CMK (cell line): Measurements from ENCODE around the gene DYNLT2B.
"Not testable (repeated sequence)": the region's sequence is repeated elsewhere in the genome, so short reads cannot be mapped to it uniquely, and the experiment has no call there.

Source experiments
- DNase-seq: peaks from one replicate; pipeline ENCODE4 v3.0.0-alpha.2; 2010; ENCODE audit warnings: low read depth

DYNLT2B gene

DNA sequence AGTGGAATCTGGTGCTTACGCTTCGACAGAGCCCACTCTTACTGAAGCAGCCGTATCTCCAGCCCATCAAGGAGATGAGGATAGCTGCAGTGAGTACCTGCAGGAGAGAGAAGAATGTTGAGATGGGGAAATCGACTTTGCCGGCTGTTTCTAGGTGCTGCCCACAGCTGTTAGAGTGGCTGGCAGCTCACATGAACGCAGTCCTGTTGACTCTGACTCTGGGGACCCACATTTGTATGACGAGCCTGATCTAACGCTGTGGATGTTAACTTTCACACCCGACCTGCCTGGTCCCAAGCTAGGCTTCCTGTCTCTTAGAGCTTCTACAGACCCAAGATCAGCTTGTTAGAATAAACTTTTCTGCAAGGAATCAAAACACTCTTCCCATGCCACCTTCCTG, 8.9 kb upstream of the DYNLT2B start:
- no peak for DNase-seq

DNA sequence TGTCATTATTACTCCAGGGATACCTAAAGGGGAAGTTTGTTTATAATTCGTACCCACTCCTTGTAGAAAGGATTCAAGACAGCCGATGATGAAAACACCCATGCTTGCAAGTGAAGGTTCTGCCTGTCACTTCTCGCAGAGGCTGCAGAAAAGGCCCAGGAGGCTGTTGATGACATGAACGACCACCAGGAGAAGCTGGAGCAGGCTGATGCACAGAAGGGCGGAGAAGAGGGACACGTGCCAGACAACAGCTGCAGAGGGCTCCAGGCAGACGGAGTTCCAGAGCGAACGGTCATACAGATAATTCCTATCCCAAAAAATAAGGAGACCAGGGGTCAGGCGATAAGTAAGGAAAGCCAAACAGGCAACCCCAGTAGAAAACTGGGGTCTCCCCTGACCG, 5.7 kb upstream of the DYNLT2B start:
- DNase-seq: no peak

DNA sequence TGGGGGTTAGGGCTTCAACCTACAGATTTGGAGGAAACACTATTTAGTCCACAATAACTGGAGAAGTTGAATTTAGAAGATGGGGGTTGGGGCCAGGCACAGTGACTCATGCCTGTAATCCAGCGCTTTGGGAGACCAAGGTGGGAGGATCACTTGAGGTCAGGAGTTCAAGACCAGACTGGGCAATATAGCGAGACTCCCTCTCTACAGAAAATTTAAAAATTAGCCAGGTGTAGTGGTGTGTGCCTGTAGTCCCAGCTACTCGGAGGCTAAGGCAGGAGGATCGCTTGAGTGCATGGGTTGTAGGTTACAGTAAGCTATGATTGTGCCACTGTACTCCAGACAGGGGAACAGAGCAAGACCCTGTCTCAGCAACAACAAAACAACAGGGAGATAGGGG, 5.0 kb upstream of the DYNLT2B start:
- DNase-seq: no peak

DNA sequence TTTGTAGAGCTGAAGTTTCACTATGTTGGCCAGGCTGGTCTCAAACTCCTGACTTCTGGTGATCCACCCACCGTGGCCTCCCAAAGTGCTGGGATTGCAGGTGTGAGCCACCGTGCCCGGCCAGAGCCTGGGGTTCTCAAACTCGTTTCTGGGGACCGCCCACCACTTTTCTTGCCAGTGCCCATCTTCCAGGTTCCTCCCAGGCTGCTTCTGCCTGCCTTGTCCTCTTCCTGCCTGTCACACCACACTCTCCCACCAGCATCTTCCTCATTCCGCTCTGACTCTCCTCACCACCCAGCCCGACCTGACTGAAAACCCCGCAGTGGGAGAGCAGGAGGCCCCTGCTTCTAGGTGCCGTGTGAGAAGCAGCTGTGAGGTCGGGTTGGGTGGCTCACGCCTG, 3.1 kb upstream of the DYNLT2B start:
- DNase-seq: no peak

DNA sequence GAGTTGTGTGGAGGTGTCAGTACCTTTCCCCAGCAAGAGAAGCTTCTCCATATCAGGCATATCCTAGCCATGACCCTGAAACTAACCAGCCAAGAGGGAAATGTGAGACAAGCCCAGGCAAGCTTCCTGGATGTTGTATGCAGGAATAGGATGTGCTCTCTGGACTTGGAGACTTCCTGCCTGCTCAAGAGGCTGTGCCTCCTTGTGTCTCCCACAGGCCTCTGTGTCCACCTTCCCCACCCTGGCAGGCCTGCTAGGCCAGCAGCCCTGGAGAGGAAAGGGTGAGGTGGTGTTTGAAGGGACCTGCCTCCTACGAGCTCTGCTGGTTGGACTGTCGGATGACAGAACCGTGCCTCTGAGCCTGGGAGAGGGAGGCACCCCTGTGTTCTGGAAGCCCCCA, 2.1 kb upstream of the DYNLT2B start:
- DNase-seq: no peak

DNA sequence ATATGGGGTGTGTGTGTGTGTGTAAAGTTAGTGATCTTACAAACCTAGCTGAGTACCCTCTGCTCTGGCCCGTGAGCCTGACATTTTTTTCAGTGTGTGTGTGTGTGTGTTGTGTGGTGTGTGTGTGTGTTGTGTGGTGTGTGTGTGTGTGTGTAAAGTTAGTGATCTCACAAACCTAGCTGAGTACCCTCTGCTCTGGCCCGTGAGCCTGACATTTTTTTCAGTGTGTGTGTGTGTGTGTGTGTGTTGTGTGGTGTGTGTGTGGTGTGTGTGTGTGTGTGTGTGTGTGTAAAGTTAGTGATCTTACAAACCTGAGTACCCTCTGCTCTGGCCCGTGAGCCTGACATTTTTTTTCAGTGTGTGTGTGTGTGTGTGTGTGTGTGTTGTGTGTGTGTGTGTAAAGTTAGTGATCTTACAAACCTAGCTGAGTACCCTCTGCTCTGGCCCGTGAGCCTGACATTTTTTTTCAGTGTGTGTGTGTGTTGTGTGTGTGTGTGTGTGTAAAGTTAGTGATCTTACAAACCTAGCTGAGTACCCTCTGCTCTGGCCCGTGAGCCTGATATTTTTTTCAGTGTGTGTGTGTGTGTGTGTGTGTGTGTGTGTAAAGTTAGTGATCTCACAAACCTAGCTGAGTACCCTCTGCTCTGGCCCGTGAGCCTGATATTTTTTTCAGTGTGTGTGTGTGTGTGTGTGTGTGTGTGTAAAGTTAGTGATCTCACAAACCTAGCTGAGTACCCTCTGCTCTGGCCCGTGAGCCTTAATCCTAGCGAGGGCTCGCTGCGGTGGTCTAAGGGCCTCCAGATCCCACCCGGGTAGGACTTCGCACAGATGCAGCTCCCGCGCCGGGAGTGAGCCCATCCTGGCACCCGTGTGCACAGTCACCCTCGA, 997 bp downstream of the DYNLT2B start:
- DNase-seq: not testable (repeated sequence)

DNA sequence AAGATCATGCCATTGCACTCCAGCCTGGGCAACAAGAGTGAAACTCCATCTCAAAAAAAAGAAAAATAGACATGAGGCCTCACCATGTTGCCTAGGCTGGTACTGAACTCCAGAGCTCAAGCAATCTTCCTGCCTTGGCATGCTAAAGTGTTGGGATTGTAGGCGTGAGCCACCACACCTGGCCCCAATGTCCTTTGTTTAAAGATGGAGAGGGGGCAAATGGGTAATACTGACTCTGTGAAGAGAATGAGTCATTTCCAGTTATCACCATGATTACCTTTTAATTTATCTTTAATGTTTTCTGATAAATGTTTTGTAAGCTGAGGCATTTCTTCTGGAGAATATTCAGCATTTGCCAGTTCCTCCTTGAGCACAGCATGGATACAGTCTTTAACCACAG, 2.2 kb downstream of the DYNLT2B start:
- DNase-seq: no peak

DNA sequence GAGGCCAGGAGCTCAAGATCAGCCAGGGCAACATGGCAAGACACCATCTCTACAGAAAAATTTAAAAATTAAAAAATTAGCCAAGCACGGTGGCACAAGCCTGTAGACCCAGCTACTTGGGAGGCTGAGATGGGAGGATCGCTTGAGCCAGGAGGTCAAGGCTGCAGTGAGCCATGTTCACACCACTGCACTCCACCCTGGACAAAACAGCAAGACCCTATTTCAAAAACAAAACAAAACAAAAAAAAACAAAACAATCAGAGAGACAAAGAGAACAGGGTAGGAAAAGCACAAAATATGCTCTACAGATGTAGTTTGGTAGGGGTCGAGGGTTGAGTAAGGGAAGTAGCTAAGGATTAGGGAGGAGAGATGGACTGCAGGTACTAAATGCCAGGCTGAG, 3.4 kb downstream of the DYNLT2B start:
- DNase-seq: no peak

DNA sequence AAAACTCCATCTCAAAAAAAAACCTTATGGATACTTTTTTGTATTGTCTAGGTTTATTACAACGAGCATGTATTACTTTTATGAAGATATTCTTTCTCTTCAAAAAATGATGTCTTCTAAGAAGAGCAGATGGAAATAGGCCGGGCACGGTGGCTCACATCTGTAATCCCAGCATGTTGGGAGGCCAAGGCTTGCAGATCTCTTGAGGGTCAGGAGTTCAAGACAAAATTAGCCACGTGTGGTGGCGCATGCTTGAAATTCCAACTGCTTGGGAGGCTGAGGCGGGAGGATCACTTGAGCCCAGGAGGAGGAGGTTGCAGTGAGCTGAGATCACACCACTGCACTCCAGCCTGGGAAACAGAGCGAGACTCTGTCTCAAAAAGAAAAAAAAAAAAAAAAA, 4.0 kb downstream of the DYNLT2B start:
- DNase-seq: not testable (repeated sequence)

DNA sequence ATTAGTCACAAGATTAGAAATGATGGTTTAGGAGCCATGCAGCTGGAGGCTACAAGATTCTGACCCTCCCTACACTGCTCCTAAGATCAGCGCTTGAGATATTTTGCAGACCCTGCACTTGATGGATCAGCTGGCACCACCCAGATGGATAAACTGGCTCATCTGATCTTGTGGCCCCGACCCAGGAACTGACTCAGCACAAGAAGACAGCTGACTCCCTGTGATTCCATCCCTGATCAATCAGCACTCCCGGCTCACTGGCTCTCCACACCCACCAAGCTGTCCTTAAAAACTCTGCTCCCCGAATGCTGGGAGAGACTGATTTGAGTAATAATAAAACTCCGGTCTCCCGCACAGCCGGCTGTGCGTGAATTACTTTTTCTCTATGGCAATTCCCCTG, 15.1 kb downstream of the DYNLT2B start:
- not testable (repeated sequence) for DNase-seq

DNA sequence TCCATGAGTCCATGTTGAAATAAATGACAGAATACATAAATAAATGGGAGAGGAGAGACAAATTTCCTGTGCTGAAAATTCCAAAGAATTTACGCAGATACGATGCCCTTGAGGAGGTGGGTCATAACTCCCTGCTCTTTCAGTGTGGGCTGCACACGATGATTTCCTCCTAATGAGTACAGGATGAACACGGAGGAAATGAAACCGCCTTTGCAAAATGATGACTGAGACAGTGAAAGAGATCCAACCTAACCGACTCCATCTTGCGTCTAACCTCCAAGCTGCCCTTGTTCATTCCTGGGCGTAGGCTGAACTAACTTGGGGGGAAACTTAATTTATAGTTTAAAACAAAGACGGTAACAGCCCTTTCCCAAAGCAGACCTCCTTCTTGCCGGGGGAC, 15.5 kb downstream of the DYNLT2B start:
- DNase-seq: not testable (repeated sequence)

DNA sequence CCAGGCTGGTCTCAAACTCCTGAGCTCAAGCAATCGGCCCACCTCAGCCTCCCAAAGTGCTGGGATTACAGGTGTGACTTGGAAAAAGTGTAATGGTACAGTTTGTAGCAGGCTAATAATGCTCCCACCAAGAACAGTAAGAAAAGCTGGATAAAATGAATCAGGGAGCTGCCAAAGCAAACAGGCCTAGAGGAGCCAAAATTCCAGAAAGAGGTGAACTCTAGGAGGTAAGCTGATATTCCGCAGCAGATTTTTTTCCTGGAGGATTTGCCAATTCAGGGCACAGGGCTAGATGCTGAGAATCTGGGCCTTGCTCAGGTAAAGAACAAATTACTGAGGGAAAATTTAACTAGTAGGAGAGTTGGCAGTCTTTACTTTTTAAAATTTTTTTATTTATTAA, 19.5 kb downstream of the DYNLT2B start:
- DNase-seq: no peak

DNA sequence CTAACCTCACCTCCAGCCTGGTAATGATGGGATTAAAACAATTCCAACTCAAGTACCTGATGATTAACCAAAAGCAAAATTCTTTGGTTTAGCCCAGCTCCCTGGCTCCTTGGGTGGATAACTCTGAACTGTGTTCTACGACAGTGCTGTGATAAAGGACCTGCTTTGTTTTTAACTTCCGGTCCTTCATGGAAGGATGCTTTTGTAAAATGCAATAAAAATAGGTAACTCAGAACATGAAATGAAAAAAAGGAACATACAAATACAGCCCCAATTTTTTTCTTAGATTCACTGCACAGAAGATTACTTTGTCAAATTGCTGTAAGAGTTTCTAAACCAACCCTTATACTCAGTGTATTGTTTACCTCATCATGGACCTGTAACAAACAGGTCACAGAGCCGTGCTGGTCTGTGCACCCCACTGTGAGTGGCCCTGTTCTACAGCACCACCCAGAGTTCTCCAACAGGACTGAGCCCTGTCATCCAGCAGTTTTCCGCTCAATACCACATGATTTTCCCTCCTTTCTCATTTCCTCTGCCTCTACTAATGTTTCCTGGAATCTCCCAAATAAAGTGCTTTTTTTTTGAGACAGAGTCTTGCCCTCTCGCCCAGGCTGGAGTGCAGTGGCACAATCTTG, 25.6 kb downstream of the DYNLT2B start:
- no peak for DNase-seq

DNA sequence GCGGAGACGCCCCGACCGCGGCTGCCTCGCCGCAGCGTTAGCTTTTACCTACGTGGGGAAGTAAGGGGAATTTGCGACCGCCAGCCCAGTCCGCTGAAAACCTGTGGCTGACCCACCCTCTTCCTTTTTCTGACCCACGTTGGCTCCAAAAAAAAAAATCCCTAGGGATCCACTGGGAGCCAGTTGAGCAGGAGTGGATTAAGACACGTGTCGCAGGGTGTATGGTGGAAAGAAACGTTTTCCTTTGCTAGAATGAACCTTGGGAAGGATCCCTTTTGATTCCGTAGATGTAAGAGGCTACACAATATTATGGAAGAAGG, 29.9 kb downstream of the DYNLT2B start:
- no peak for DNase-seq

DNA sequence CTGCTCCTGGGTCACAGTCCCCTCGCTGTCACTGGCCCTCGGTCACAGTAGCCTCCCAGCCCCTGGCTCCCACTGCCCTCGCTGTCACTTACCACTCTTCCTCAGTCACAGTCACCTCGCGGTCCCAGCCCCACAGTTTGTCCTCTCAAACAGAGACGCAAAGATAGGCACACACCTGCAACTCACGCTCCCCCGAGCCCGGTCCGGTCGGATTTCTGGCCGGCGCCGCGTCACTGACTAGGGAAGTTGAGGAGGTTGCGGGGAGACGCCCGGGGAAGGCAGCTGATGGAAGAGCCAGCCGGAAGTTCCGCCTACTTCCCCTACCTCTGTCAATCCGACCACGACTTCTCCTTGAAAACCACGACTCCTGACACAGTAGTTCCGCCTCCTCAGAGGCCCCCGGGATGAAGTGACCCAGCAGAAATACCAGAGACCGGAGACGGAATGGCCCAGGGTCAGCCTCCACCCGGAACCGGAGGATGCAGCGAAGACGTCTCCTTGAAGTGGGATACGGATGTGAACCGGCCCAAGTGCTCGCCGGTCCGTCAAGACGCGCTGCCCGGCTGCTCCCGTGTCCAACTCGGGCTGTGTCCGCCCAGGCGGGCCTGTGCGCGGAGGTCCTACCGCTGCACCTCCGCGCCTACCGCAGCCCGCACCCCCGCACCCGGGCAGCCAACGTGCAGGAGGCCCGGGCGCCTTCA, 30.4 kb downstream of the DYNLT2B start, which contains the start of gene PCYT1A:
Gene PCYT1A, minus strand, starts transcription at position 287 of the 701 bp plus-strand sequence. CDS start 17,195 bp downstream, outside the sequence.
- peak; percentile 80 for DNase-seq

DNA sequence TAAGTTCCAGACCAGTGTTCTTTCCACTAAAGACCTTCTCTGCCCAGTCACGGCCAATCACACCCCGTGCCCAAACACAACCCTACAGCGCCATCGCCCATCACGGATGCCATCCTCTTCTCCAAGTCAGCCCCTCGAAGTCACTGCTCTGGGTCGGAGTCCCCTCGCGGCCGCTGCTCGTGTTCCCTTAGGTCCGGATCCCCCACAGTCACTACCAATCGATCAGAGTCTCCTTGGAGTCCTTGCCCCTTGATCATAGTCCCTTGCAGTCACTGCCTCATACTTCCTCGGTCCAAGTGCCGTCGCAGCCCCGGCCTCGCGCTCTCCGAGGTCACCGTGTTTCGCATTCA, 31.0 kb downstream of the DYNLT2B start:
- DNase-seq: no peak

DNA sequence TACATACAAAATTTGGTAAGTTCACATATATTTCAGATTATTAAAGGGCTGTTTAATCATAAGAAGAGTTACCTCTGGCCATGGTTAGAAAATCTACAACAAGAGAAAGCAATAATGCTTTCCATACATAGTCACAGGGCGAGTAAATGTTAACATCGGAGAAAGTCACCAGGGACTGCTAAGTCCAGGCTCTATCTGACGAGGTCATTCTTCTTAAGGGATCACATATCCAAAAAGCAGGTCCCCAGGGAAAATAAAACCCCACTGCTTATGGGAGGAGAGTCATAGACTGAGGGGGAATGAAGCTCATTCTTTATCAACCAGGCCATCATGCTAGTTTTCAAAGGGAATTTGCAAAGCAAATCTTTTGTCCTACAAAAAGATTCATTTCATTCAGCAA, 33.6 kb downstream of the DYNLT2B start:
- DNase-seq: no peak

DNA sequence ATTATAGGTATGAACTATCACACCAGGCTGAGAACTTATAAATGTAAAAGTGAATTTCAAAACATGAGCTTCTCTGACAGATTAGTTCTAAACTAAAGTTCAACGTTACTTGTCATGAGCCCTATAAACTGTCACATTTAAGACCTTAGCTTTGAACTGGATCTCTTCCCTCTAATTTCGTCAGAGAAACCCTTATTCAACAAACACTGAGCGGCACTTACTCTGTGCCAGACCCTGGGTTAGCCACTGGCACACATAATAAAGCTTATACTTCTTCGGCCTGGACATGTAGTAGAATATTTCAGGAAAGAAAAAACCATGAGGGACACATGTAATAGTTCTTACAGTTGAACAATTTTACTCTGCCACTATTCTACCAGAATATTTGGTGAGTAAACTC, 36.1 kb downstream of the DYNLT2B start:
- DNase-seq: no peak

DNA sequence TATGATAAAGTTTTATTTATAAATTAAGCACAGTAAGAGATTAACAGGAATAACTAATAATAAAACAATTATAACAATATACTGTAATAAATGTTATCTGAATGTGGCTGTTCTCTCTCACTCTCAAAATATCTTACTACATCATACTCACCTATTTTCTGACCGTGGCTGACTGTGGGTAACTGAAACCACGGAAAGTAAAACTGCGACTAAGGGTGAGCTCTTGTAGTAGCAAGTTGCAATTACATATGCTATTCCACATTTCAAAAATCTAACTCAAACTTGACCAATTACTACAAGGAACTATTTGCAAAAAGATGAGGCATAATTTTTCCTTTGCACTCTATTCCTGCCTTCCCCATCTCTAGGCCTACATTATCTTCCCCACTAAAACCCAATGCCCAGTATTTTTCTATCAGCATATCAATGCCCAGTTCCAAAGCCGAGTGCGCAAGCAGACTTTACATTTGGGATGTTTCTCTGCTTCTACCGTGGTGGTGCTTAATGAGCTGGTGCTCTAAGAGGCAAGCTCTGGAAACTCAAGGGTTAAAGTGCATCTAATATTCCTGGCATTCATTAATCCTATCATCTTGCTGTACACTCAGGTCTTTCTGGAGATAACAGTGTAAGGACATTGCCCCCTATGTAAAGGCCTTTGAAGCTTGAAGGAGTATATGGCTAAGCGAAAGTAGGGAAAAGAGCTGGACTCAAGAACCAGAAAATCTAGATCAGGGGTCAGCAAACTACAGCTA, 37.2 kb downstream of the DYNLT2B start:
- DNase-seq: no peak

DNA sequence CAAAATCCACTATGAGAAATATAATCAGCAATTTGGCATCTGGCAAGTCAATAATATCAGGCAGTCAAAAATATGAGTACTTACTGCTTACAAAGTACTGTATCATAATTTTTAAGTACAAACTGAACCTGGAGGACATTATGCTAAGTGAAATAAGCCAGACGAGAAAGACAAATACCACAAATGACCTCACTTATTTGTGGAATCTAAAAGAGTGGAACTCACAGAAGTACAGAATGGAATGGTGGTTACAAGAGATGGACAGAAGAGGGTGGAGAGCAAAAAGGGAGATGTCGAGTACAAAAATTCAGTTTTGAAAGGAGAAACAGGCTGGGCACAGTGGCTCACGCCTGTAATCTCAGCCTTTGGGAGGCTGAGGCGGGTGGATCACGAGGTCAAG, 42.9 kb downstream of the DYNLT2B start:
- no peak for DNase-seq

DNA sequence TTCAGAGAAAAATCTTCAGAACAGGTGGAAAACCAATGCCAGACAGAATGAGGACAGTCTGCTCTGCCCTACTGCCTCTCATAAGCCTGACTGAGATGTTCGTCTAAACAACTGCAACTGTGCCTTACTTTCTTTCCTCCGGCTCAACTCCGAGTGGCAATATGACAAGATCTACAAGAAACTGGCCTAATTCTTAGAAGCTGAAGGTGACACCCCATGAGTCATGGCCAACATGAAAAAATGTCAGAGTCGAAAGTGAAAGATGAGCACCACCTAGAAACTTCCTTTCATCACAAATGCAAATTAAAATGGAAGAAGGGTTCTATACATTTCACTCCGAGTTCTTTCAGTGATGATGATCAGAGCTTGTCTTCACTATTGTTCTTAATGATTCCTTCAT, 43.5 kb downstream of the DYNLT2B start:
- no peak for DNase-seq

DNA sequence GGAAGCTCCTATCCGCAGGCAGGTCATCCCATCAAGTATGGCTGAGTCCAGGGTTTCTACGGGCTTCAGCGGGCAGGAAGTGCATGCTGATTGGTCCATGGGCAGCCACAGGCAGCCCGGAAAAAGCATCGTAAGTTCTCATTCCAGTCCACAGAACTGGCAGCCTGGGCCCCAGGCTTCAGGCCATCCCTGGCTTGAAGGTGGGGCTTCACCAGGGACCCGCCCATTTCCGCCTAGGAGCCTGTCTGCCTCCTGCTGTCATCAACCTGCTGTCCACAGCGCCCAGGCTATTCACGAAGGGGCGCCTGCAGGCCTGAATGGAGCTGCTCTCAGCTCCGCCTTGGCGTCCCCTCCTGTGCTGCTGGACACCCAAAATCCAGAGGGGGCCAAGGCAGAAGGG, 44.4 kb downstream of the DYNLT2B start:
- DNase-seq: no peak

DNA sequence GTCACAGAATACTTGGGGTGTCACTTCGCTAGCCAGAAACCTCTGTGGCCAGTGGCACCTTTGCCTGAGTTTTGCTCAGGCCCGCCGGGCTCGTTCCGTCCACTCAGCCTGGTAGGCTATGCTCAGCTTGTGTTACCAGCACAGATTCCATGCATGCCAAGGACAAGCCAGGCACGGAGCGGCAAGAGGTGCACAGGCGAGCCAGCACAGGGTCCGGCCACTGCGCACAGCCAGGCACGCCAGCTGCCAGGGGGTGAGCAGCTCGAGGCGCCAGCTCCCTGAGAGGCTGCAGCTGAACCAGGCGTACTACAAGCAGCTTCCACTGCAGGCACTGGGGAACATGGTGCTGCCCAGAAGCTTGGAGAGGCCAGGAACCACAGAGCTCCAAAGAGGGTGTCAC, 45.2 kb downstream of the DYNLT2B start:
- no peak for DNase-seq
